Measurements from ENCODE around the gene UQCRC2. TPM values are rescaled to one million over a fixed set of nuclear protein-coding genes. Genes with fewer than 3 reads are reported as not detected.
A peak's percentile ranks its signal among the peaks of the same experiment; 100 is the strongest.

UQCRC2 gene
- total and polyA plus RNA-seq, 11 donors: 153 to 1,082 (median 700) TPM

DNA sequence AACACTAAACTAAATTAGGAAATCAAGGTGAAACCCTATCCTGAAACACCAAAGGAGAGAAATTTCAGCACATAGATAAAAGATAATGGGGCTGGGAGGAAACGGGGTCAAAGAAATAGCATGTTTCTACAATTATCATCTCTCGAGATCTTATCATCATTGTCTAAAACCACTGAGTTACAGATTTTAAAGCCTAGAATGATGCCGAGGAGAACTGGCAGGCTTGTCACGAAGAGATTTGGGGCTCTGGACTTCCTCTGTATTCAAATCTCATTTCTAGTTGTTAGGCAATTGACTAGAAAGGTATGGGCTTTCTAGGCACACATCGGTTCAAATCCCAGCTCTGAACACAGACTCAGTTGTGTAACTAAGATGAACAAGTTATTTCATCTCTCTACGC is 38.5 kb downstream of the UQCRC2 start:
- Histone ChIP-seq H3K9me3 (no peaks in the 10 kb centered on the region), H3K4me3 (no peak overlapping the region), H3K27me3 (no peaks in the 10 kb centered on the region), H3K36me3 (peaks cover 0 to 3% (median 0%) of the 10 kb centered on the region in 9 donors), H3K4me1 (peaks cover 0 to 45% (median 31%) of the 10 kb centered on the region in 12 donors), H3K27ac (no peak overlapping the region)
- ATAC-seq: no peak
- DNase-seq: no peak
- intact Hi-C loops (cut with DNase I): loop anchor here in 1 of 10 donors (2.0 kb wide), 1 partner anchor 19 kb away; no protein-coding TSS in a partner anchor
- TF ChIP-seq, protein P1, sequence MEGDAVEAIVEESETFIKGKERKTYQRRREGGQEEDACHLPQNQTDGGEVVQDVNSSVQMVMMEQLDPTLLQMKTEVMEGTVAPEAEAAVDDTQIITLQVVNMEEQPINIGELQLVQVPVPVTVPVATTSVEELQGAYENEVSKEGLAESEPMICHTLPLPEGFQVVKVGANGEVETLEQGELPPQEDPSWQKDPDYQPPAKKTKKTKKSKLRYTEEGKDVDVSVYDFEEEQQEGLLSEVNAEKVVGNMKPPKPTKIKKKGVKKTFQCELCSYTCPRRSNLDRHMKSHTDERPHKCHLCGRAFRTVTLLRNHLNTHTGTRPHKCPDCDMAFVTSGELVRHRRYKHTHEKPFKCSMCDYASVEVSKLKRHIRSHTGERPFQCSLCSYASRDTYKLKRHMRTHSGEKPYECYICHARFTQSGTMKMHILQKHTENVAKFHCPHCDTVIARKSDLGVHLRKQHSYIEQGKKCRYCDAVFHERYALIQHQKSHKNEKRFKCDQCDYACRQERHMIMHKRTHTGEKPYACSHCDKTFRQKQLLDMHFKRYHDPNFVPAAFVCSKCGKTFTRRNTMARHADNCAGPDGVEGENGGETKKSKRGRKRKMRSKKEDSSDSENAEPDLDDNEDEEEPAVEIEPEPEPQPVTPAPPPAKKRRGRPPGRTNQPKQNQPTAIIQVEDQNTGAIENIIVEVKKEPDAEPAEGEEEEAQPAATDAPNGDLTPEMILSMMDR (IDR thresholded peaks at IDR 0.05): no peak
- no peak for TF ChIP-seq POLR2A (IDR thresholded peaks at IDR 0.05)
- 70 to 80% (median 75%) methylated on average over 6 of the region's 6 CpGs for WGBS, 4 donors

DNA sequence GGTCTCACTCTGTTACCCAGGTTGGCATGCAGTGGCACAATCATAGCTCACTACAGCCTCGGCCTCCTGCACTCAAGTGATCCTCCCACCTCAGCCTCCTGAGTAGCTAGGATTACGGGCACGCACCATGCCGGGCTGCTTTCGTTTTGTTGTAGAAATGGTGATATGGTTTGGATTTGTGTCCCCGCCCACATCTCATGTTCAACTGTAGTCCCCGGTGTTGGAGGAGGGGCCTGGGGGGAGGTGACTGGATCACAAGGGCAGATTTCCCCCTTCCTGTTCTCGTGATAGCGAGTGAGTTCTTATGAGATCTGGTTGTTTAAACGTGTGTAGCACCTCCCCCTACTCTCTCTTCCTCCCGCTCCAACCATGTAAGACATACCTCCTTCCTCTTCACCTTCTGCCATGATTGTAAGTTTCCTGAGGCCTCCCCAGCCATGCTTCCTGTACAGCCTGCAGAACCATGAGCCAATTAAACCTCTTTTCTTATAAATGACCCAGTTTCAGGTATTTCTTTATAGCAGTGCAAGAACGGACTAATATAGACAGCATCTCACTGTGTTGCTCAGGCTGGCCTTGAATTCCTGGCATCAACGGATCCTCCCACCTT is 41.8 kb downstream of the UQCRC2 start:
- intact Hi-C loops (cut with DNase I): loop anchor here in 2 of 10 donors (5.0 kb wide), 2 partner anchors 43 to 192 kb away; partner anchors contain the start of gene UQCRC2 (in 1 of the 2)
- no peak for TF ChIP-seq POLR2A (IDR thresholded peaks at IDR 0.05)
- TF ChIP-seq, protein P1 (IDR thresholded peaks at IDR 0.05): no peak
- ATAC-seq: no peak

DNA sequence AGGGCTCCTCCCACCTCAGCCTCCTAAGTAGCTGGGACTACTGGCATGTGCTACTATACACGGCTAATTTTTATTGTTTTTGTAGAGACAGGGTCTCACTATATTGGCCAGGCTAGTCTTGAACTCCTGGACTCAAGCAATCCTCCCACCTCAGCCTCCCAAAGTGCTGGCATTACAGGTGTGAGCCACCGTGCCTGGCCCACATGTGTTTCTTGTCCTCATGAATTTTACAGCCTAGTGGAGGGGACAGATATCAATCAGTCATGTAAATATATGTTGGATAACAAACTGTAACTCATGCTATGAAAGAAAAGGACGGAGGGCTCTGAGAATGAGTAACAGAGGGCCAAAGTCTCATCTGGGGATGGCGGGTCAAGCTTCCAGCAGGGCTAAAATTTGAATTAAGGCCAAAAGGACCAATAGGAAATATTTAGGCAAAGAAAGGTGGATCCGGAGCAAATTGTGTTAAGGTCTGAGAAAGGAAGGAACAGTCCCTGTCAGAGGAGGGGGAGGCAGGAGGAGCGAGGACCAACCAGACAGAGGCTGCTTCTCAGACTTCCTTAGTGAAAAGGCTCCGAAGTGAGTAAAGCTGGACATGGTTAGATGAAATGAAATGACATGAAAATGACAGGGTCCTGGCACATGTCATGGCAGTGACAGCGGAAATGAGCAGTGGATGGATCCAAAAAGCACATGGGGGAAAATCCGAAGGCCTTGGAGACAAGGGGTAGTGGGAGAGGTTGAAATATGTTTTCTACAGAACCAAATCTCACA is 43.9 kb downstream of the UQCRC2 start:
- TF ChIP-seq, protein P1 (IDR thresholded peaks at IDR 0.05): no peak
- TF ChIP-seq POLR2A (IDR thresholded peaks at IDR 0.05): no peak
- H3K36me3 ChIP-seq: no peaks in the 10 kb centered on the region
- DNase-seq (no peak), ATAC-seq (no peak)
- peak overlapping the region in 9 of 12 donors; percentile 14 to 68 (median 55) for H3K27ac ChIP-seq
- H3K4me3 ChIP-seq: no peak overlapping the region
- H3K27me3 ChIP-seq: no peaks in the 10 kb centered on the region
- H3K4me1 ChIP-seq: peaks cover 0 to 28% (median 10%) of the 10 kb centered on the region in 12 donors
- H3K9me3 ChIP-seq: no peaks in the 10 kb centered on the region
- intact Hi-C loops (cut with DNase I): loop anchor here in 2 of 10 donors (5.0 kb wide), 2 partner anchors 45 to 190 kb away; partner anchors contain the start of gene UQCRC2 (in 1 of the 2)
- 65 to 71% (median 67%) methylated on average over 9 of the region's 9 CpGs for WGBS, 4 donors

More for the DNA sequence above, 41.8 kb downstream of the UQCRC2 start:
- H3K4me1 ChIP-seq: peaks cover 0 to 34% (median 16%) of the 10 kb centered on the region in 12 donors
- no peak overlapping the region for H3K4me3 ChIP-seq
- no peak for DNase-seq
- no peaks in the 10 kb centered on the region for H3K9me3 ChIP-seq
- no peaks in the 10 kb centered on the region for H3K36me3 ChIP-seq
- WGBS, 4 donors: 85 to 89% (median 87%) methylated on average over 13 of the region's 13 CpGs
- no peak overlapping the region for H3K27ac ChIP-seq
- H3K27me3 ChIP-seq: no peaks in the 10 kb centered on the region
